Measurements from ENCODE around the gene CD200R1L. TPM values are rescaled to one million over a fixed set of nuclear protein-coding genes. Genes with fewer than 3 reads are reported as not detected.

CD200R1L gene
- total and polyA plus RNA-seq, 2 experiments from 2014 or later: not detected

GRCh38 chr3:112786002-112786590, 60.6 kb downstream of the CD200R1L start:
- Histone ChIP-seq H3K9me3 (ENCODE audit: low read depth) (no peaks in the 10 kb centered on the region), H4K20me1 (ENCODE audit: insufficient read depth, poor library complexity, severe bottlenecking) (no peaks in the 10 kb centered on the region), H3K4me3 (no peak overlapping the region), H3K9me2 (replicated peaks; ENCODE audit: insufficient read depth) (no peaks in the 10 kb centered on the region), H3K4me1 (ENCODE audit: insufficient read depth) (peaks cover 8% of the 10 kb centered on the region), H3K27ac (no peak overlapping the region), H3K27me3 (no peaks in the 10 kb centered on the region), H3K36me3 (replicated peaks; ENCODE audit: insufficient read depth, low read depth) (no peaks in the 10 kb centered on the region), H2AFZ (no peak overlapping the region), H3K79me2 (no peaks in the 10 kb centered on the region), H3K4me2 (peak overlapping the region; percentile 32)
- DNase-seq (ENCODE audit: low spot score): no peak
- WGBS (ENCODE audit: low lambda C conversion rate, missing lambda C conversion rate): 17% methylated on average over 2 of the region's 2 CpGs
- TF ChIP-seq EZH2 (IDR thresholded peaks at IDR 0.05; ENCODE audit: borderline replicate concordance): no peak

- Histone ChIP-seq H3K27ac (no peak overlapping the region), H2AFZ (no peak overlapping the region), H3K9me3 (ENCODE audit: low read depth) (no peaks in the 10 kb centered on the region), H3K79me2 (no peaks in the 10 kb centered on the region), H3K4me1 (ENCODE audit: insufficient read depth) (peaks cover 8% of the 10 kb centered on the region), H3K4me2 (no peak overlapping the region), H3K36me3 (replicated peaks; ENCODE audit: insufficient read depth, low read depth) (no peaks in the 10 kb centered on the region), H3K27me3 (no peaks in the 10 kb centered on the region), H4K20me1 (ENCODE audit: insufficient read depth, poor library complexity, severe bottlenecking) (no peaks in the 10 kb centered on the region), H3K9me2 (replicated peaks; ENCODE audit: insufficient read depth) (no peaks in the 10 kb centered on the region), H3K4me3 (no peak overlapping the region)
- DNase-seq (ENCODE audit: low spot score): no peak
- TF ChIP-seq CTCF (IDR thresholded peaks at IDR 0.05; ENCODE audit: poor library complexity) (no peak), EZH2 (IDR thresholded peaks at IDR 0.05; ENCODE audit: borderline replicate concordance) (no peak), EZH2phosphoT487 (IDR thresholded peaks at IDR 0.05; ENCODE audit: low read depth, severe bottlenecking, unreplicated experiment) (no peak)
- 55% methylated on average over 9 of the region's 9 CpGs for WGBS (ENCODE audit: low lambda C conversion rate, missing lambda C conversion rate)
Observed at GRCh38 chr3:112785321-112786001, 61.2 kb downstream of the CD200R1L start.

- no peak overlapping the region for H3K4me2 ChIP-seq
- H3K9me2 ChIP-seq (replicated peaks; ENCODE audit: insufficient read depth): no peaks in the 10 kb centered on the region
- no peaks in the 10 kb centered on the region for H4K20me1 ChIP-seq (ENCODE audit: insufficient read depth, poor library complexity, severe bottlenecking)
- no peaks in the 10 kb centered on the region for H3K79me2 ChIP-seq
- no peaks in the 10 kb centered on the region for H3K27me3 ChIP-seq
- H3K36me3 ChIP-seq (replicated peaks; ENCODE audit: insufficient read depth, low read depth): no peaks in the 10 kb centered on the region
- H3K9me3 ChIP-seq (ENCODE audit: low read depth): no peaks in the 10 kb centered on the region
- no peak overlapping the region for H3K27ac ChIP-seq
- TF ChIP-seq CTCF (IDR thresholded peaks at IDR 0.05; ENCODE audit: poor library complexity) (no peak), EZH2 (IDR thresholded peaks at IDR 0.05; ENCODE audit: borderline replicate concordance) (no peak), EZH2phosphoT487 (IDR thresholded peaks at IDR 0.05; ENCODE audit: low read depth, severe bottlenecking, unreplicated experiment) (no peak)
- no peak for DNase-seq (ENCODE audit: low spot score)
- H3K4me3 ChIP-seq: no peak overlapping the region
- H2AFZ ChIP-seq: no peak overlapping the region
- WGBS (ENCODE audit: low lambda C conversion rate, missing lambda C conversion rate): 33% methylated on average over 2 of the region's 2 CpGs
- H3K4me1 ChIP-seq (ENCODE audit: insufficient read depth): peaks cover 8% of the 10 kb centered on the region
Observed at GRCh38 chr3:112782491-112782890, 64.2 kb downstream of the CD200R1L start.

GRCh38 chr3:112781599-112781998, 65.1 kb downstream of the CD200R1L start:
- H3K27me3 ChIP-seq: no peaks in the 10 kb centered on the region
- no peak overlapping the region for H3K27ac ChIP-seq
- H3K36me3 ChIP-seq (replicated peaks; ENCODE audit: insufficient read depth, low read depth): no peaks in the 10 kb centered on the region
- peaks cover 7% of the 10 kb centered on the region for H3K4me1 ChIP-seq (ENCODE audit: insufficient read depth)
- H3K9me2 ChIP-seq (replicated peaks; ENCODE audit: insufficient read depth): no peaks in the 10 kb centered on the region
- no peak for TF ChIP-seq EZH2 (IDR thresholded peaks at IDR 0.05; ENCODE audit: borderline replicate concordance)
- TF ChIP-seq EZH2phosphoT487 (IDR thresholded peaks at IDR 0.05; ENCODE audit: low read depth, severe bottlenecking, unreplicated experiment): no peak
- no peak for TF ChIP-seq CTCF (IDR thresholded peaks at IDR 0.05; ENCODE audit: poor library complexity)
- H3K4me2 ChIP-seq: no peak overlapping the region
- 92% methylated on average over 1 of the region's 1 CpG for WGBS (ENCODE audit: low lambda C conversion rate, missing lambda C conversion rate)
- H2AFZ ChIP-seq: no peak overlapping the region
- H3K4me3 ChIP-seq: no peak overlapping the region
- DNase-seq (ENCODE audit: low spot score): no peak
- no peaks in the 10 kb centered on the region for H3K79me2 ChIP-seq
- no peaks in the 10 kb centered on the region for H4K20me1 ChIP-seq (ENCODE audit: insufficient read depth, poor library complexity, severe bottlenecking)
- H3K9me3 ChIP-seq (ENCODE audit: low read depth): no peaks in the 10 kb centered on the region
